Measurements from ENCODE around the gene ZBTB20. TPM values are rescaled to one million over a fixed set of nuclear protein-coding genes. Genes with fewer than 3 reads are reported as not detected.

Gene ZBTB20
- total RNA-seq, 1 donor from 2014 or later, result 19.1 TPM

DNA sequence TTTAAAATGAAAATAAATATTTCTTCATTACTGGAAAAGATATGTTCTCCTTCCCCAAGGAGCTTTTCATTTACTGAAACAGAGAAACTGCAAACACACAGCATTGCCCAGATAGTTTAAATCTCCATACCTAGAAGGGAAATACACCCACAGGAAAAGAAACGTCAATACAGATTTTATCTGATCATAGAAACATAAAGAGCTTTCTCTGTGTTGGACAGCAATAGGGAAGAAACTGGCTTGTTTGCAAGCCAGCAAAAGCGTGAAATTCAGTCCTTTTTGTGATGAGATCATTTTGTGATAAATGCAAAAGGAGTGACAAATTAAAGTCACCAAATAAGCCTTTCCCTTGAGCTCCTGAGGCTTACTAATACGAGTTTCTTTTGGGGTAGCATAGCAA is 455.2 kb downstream of the ZBTB20 start:
- TF ChIP-seq, protein P1, sequence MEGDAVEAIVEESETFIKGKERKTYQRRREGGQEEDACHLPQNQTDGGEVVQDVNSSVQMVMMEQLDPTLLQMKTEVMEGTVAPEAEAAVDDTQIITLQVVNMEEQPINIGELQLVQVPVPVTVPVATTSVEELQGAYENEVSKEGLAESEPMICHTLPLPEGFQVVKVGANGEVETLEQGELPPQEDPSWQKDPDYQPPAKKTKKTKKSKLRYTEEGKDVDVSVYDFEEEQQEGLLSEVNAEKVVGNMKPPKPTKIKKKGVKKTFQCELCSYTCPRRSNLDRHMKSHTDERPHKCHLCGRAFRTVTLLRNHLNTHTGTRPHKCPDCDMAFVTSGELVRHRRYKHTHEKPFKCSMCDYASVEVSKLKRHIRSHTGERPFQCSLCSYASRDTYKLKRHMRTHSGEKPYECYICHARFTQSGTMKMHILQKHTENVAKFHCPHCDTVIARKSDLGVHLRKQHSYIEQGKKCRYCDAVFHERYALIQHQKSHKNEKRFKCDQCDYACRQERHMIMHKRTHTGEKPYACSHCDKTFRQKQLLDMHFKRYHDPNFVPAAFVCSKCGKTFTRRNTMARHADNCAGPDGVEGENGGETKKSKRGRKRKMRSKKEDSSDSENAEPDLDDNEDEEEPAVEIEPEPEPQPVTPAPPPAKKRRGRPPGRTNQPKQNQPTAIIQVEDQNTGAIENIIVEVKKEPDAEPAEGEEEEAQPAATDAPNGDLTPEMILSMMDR (IDR thresholded peaks at IDR 0.05), result no peak
- Mint-ChIP-seq H3K27ac (ENCODE audit: unreplicated experiment) (no peak overlapping the region), H3K4me3 (ENCODE audit: unreplicated experiment) (no peak overlapping the region), H3K27me3 (ENCODE audit: unreplicated experiment) (peaks cover 4% of the 10 kb centered on the region), H3K9me3 (ENCODE audit: unreplicated experiment) (no peaks in the 10 kb centered on the region), H3K4me1 (ENCODE audit: unreplicated experiment) (peaks cover 10% of the 10 kb centered on the region), H3K36me3 (ENCODE audit: unreplicated experiment) (no peaks in the 10 kb centered on the region)
- DNase-seq (ENCODE audit: extremely low spot score, unreplicated experiment), result no peak

DNA sequence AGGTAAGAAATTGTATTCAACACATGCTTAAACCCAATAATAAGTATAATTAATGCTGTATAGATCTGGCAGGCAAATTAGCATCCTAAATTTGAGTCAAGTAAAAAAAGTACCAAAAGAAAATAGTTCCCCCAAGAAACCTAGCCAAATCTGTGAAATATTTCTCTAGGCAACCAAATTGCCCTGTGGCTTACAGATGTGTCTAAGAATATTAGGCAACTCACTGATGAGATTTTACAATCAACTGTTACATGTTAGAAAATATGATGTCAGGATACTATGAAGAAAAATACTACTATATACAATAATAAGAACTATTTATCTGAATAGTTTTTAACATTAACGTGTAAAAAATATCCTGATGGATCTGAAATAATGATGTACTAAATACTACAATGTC is 456.2 kb downstream of the ZBTB20 start:
- TF ChIP-seq, protein P1 (IDR thresholded peaks at IDR 0.05), result no peak
- Mint-ChIP-seq H3K27me3 (ENCODE audit: unreplicated experiment) (no peaks in the 10 kb centered on the region), H3K9me3 (ENCODE audit: unreplicated experiment) (no peaks in the 10 kb centered on the region), H3K36me3 (ENCODE audit: unreplicated experiment) (no peaks in the 10 kb centered on the region), H3K4me3 (ENCODE audit: unreplicated experiment) (no peak overlapping the region), H3K4me1 (ENCODE audit: unreplicated experiment) (peaks cover 19% of the 10 kb centered on the region), H3K27ac (ENCODE audit: unreplicated experiment) (no peak overlapping the region)
- DNase-seq (ENCODE audit: extremely low spot score, unreplicated experiment), result no peak

DNA sequence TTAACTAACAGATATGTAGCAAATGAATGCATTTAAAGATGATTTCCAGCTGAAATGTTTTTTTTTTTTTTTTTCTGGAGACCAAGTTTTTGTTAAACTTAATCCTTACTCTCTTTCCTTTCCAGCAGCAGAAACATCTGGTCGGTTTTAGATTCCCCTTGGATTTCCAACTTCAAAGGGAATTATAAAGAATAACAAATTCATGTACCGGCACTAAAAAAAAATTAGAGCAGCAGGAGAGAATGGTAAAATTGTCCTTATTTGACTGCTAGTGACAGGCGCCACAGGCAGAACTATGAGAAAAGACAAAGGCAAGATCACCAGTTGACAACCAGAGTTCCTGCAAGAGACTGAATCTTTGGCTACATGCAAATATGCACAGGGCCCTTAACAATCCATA is 459.9 kb downstream of the ZBTB20 start:
- H3K27ac Mint-ChIP-seq (ENCODE audit: unreplicated experiment), result peak overlapping the region; percentile 59
- no peak overlapping the region for H3K4me3 Mint-ChIP-seq (ENCODE audit: unreplicated experiment)
- TF ChIP-seq, protein P1 (IDR thresholded peaks at IDR 0.05), result no peak
- no peaks in the 10 kb centered on the region for H3K9me3 Mint-ChIP-seq (ENCODE audit: unreplicated experiment)
- DNase-seq (ENCODE audit: extremely low spot score, unreplicated experiment), result no peak
- H3K27me3 Mint-ChIP-seq (ENCODE audit: unreplicated experiment), result no peaks in the 10 kb centered on the region
- peaks cover 24% of the 10 kb centered on the region for H3K4me1 Mint-ChIP-seq (ENCODE audit: unreplicated experiment)
- H3K36me3 Mint-ChIP-seq (ENCODE audit: unreplicated experiment), result no peaks in the 10 kb centered on the region

DNA sequence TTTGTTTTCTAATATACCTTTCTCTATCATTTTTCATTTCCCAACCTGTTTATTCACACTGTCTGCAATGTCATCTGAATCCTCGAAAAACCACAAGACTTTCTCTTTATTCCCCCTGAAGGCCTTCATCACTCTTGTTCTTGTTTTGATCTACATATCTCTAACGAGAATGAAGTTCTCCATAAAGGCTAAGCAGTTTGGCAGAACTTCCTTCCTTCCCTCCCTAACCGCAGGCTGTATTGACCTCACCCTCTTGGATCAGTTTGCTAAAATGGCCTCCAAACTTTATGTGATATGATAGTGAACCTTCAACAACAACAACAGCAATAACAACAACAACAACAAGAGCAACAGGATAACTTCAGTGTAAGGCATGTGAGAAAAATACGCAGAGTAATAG is 460.5 kb downstream of the ZBTB20 start:
- H3K36me3 Mint-ChIP-seq (ENCODE audit: unreplicated experiment), result no peaks in the 10 kb centered on the region
- no peak for DNase-seq (ENCODE audit: extremely low spot score, unreplicated experiment)
- H3K27ac Mint-ChIP-seq (ENCODE audit: unreplicated experiment), result peak overlapping the region; percentile 59
- no peaks in the 10 kb centered on the region for H3K9me3 Mint-ChIP-seq (ENCODE audit: unreplicated experiment)
- peaks cover 24% of the 10 kb centered on the region for H3K4me1 Mint-ChIP-seq (ENCODE audit: unreplicated experiment)
- H3K27me3 Mint-ChIP-seq (ENCODE audit: unreplicated experiment), result no peaks in the 10 kb centered on the region
- TF ChIP-seq, protein P1 (IDR thresholded peaks at IDR 0.05), result no peak
- H3K4me3 Mint-ChIP-seq (ENCODE audit: unreplicated experiment), result no peak overlapping the region

DNA sequence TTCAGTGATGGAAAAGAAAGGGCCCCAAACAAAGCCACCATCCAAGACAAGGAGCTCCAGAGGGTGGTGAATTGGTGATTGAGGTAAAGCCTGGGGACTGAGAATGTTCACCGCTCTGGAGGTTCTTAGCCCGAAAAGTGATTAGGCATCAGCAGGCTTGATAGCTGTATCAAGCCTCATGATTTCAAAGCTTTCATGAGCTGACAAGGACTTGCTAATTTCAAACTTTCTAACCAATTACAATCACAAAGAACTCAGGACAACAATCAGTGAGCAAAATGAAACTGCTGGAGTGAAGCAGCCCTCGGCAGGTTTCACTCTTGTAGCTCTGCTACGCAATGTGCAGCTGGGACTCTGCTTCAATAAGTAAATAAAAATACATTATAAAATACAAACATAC is 461.9 kb downstream of the ZBTB20 start:
- Mint-ChIP-seq H3K27ac (ENCODE audit: unreplicated experiment) (no peak overlapping the region), H3K4me3 (ENCODE audit: unreplicated experiment) (no peak overlapping the region), H3K36me3 (ENCODE audit: unreplicated experiment) (peaks cover 3% of the 10 kb centered on the region), H3K9me3 (ENCODE audit: unreplicated experiment) (no peaks in the 10 kb centered on the region), H3K27me3 (ENCODE audit: unreplicated experiment) (no peaks in the 10 kb centered on the region), H3K4me1 (ENCODE audit: unreplicated experiment) (peaks cover 24% of the 10 kb centered on the region)
- TF ChIP-seq, protein P1 (IDR thresholded peaks at IDR 0.05), result no peak
- DNase-seq (ENCODE audit: extremely low spot score, unreplicated experiment), result no peak
